Thyroid gland (tissue), 4 donors: ENCODE data around the gene PDE11A. TPM values are rescaled to one million over a fixed set of nuclear protein-coding genes. Genes with fewer than 3 reads are reported as not detected.

Source experiments
- DNase-seq, 2 donors: peaks; one replicate each; pipeline ENCODE4 v3.0.0-alpha.2; 2019
- H3K27ac ChIP-seq, 3 donors: fragments of 200-600 bp; sonication (generic); 1 replicate in 2 of 3; 2 replicates in 1 of 3; pipeline ENCODE4 v1.5.1; 2016 to 2019; ENCODE audit warnings: mild to moderate bottlenecking in 1 of 3, moderate library complexity in 1 of 3
- H3K27me3 ChIP-seq: fragments of 200-600 bp; sonication (generic); one replicate; pipeline ENCODE4 v1.5.1; 2019
- H3K36me3 ChIP-seq, 2 donors: fragments of 200-600 bp; sonication (generic); one replicate each; pipeline ENCODE4 v1.5.1; 2016 to 2019
- H3K4me1 ChIP-seq, 2 donors: fragments of 200-600 bp; sonication (generic); one replicate each; pipeline ENCODE4 v1.5.1; 2017 to 2019
- H3K4me3 ChIP-seq, 3 donors: fragments of 200-600 bp; sonication (generic); replicated peaks in 1 of 3; 1 replicate in 2 of 3; 2 replicates in 1 of 3; pipeline ENCODE4 v1.5.1; 2016; ENCODE audit warnings: mild to moderate bottlenecking in 1 of 3
- H3K9me3 ChIP-seq: fragments of 200-600 bp; sonication (generic); one replicate; pipeline ENCODE4 v1.5.1; 2017
- POLR2A ChIP-seq, 2 donors: fragments of 450-650 bp; IDR thresholded peaks; one replicate each; pipeline ENCODE4 v1.6.1; 2017; ENCODE audit warnings: antibody characterized with exemption in 2 of 2, mild to moderate bottlenecking in 2 of 2, moderate library complexity in 1 of 2
- WGBS, 2 donors: methylation state at CpG; one replicate each; pipeline ENCODE4 v1.1.5; 2017; 5-methylcytosine and 5-hydroxymethylcytosine counted together
- intact Hi-C: fragments of 100-400 bp; cut with DNase I; formaldehyde crosslinking; loops from one replicate; pipeline ENCODE4 v1.15.1; 2023
- total RNA-seq, 4 donors: library from RNA; depleted of rRNA; stranded (reverse); fragments of >200 nt; gene quantifications; one replicate each; pipeline ENCODE4 v1.2.3, GENCODE V29; 2016
- TF ChIP-seq, protein P1 (sequence below), 6 experiments: fragments of 200-600 bp in 3 of 6; fragments of 450-650 bp in 3 of 6; sonication (generic) in 3 of 6; IDR thresholded peaks; one replicate each; pipeline ENCODE4 v1.5.1; 2016 to 2019; ENCODE audit warnings: antibody characterized with exemption in 6 of 6, mild to moderate bottlenecking in 2 of 6, inconsistent platforms in 1 of 6, moderate library complexity in 1 of 6

Gene PDE11A
- total RNA-seq, 4 donors from 2014 or later = 2.2 to 4.0 (median 3.0) TPM

GRCh38 chr2:177679611-177680605 is 392.7 kb downstream of the PDE11A start:
- H3K9me3 ChIP-seq = no peaks in the 10 kb centered on the region
- H3K27ac ChIP-seq = no peak overlapping the region
- intact Hi-C loops = no loop called here
- DNase-seq = no peak
- TF ChIP-seq, protein P1, sequence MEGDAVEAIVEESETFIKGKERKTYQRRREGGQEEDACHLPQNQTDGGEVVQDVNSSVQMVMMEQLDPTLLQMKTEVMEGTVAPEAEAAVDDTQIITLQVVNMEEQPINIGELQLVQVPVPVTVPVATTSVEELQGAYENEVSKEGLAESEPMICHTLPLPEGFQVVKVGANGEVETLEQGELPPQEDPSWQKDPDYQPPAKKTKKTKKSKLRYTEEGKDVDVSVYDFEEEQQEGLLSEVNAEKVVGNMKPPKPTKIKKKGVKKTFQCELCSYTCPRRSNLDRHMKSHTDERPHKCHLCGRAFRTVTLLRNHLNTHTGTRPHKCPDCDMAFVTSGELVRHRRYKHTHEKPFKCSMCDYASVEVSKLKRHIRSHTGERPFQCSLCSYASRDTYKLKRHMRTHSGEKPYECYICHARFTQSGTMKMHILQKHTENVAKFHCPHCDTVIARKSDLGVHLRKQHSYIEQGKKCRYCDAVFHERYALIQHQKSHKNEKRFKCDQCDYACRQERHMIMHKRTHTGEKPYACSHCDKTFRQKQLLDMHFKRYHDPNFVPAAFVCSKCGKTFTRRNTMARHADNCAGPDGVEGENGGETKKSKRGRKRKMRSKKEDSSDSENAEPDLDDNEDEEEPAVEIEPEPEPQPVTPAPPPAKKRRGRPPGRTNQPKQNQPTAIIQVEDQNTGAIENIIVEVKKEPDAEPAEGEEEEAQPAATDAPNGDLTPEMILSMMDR (IDR thresholded peaks at IDR 0.05) = no peak
- no peak for TF ChIP-seq POLR2A (IDR thresholded peaks at IDR 0.05)
- H3K4me3 ChIP-seq = no peak overlapping the region
- H3K27me3 ChIP-seq = no peaks in the 10 kb centered on the region
- H3K4me1 ChIP-seq = no peaks in the 10 kb centered on the region
- H3K36me3 ChIP-seq = no peaks in the 10 kb centered on the region
- WGBS, 2 donors = 78 to 83% methylated on average over 6 of the region's 6 CpGs

GRCh38 chr2:177678939-177679338 is 393.6 kb downstream of the PDE11A start:
- intact Hi-C loops = no loop called here
- Histone ChIP-seq H3K9me3 (no peaks in the 10 kb centered on the region), H3K27ac (no peak overlapping the region), H3K4me3 (no peak overlapping the region), H3K36me3 (no peaks in the 10 kb centered on the region), H3K4me1 (no peaks in the 10 kb centered on the region), H3K27me3 (no peaks in the 10 kb centered on the region)
- no peak for DNase-seq
- 91 to 95% methylated on average over 2 of the region's 2 CpGs for WGBS, 2 donors
- no peak for TF ChIP-seq POLR2A (IDR thresholded peaks at IDR 0.05)
- TF ChIP-seq, protein P1 (IDR thresholded peaks at IDR 0.05) = no peak

DNA sequence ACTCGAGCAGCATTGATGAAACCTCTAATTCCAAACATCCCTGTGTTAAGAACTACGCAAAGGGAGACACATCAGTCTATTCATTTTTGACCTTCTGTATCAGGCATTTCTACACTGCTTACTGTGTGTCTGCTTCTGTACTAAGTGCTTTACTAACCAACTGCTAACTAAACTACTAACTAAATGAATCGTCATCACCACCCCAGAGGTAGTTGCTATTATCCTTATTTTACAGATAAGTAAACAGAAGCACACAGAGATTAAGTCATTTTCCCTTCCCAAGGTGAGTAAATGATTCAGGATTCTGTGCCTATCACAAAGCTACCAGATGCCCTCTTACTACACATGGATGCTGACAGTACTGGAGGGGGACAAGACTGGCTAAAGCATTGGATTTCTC is 395.9 kb downstream of the PDE11A start:
- no peaks in the 10 kb centered on the region for H3K4me1 ChIP-seq
- no peak overlapping the region for H3K27ac ChIP-seq
- no peaks in the 10 kb centered on the region for H3K36me3 ChIP-seq
- no peaks in the 10 kb centered on the region for H3K9me3 ChIP-seq
- no peaks in the 10 kb centered on the region for H3K27me3 ChIP-seq
- intact Hi-C loops = no loop called here
- WGBS, 2 donors = 88 to 89% methylated on average over 3 of the region's 3 CpGs
- DNase-seq = no peak
- no peak for TF ChIP-seq POLR2A (IDR thresholded peaks at IDR 0.05)
- TF ChIP-seq, protein P1 (IDR thresholded peaks at IDR 0.05) = no peak
- no peak overlapping the region for H3K4me3 ChIP-seq

- TF ChIP-seq, protein P1 (IDR thresholded peaks at IDR 0.05) = no peak
- TF ChIP-seq POLR2A (IDR thresholded peaks at IDR 0.05) = no peak
Observed at GRCh38 chr2:177675825-177676224, 396.8 kb downstream of the PDE11A start.

DNA sequence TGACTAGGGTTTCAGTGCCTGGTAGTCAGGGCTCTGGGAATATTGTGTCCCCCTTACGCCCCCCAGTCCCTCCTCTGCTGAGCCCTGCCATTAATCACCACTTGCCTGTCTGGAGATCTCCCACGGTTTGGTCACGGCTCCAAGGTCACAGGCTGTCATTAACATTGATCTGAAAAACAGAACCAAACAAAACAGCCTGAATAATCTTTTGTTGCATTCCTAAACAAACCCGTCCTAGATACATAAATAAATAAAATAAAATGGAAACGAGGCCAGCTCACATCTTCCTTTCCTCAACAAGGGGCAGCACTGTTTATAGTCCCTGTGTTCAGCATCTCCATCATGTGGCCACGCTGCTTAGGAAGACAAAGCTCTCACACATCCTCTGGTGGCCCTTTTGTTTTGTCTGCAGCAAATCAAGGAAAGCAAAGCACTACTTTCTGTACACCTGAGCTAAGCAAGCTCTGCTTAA is 397.2 kb downstream of the PDE11A start:
- intact Hi-C loops = no loop called here
- Histone ChIP-seq H3K9me3 (no peaks in the 10 kb centered on the region), H3K36me3 (no peaks in the 10 kb centered on the region), H3K27me3 (no peaks in the 10 kb centered on the region), H3K4me3 (no peak overlapping the region), H3K27ac (no peak overlapping the region), H3K4me1 (no peaks in the 10 kb centered on the region)
- WGBS, 2 donors = 52 to 56% methylated on average over 6 of the region's 6 CpGs
- TF ChIP-seq POLR2A (IDR thresholded peaks at IDR 0.05) = no peak
- TF ChIP-seq, protein P1 (IDR thresholded peaks at IDR 0.05) = no peak
- no peak for DNase-seq

More at GRCh38 chr2:177675825-177676224, 396.8 kb downstream of the PDE11A start:
- Histone ChIP-seq H3K36me3 (no peaks in the 10 kb centered on the region), H3K27me3 (no peaks in the 10 kb centered on the region), H3K27ac (no peak overlapping the region), H3K9me3 (no peaks in the 10 kb centered on the region), H3K4me3 (no peak overlapping the region), H3K4me1 (no peaks in the 10 kb centered on the region)
- 75 to 88% methylated on average over 1 of the region's 1 CpG for WGBS, 2 donors
- no peak for DNase-seq
- intact Hi-C loops = no loop called here
